Left lung (tissue), 10 donors: ENCODE results near the gene ZBTB11. TPM values are rescaled to one million over a fixed set of nuclear protein-coding genes. Genes with fewer than 3 reads are reported as not detected.

Experiments used
- ATAC-seq: fragments of 200-7000 bp; cut with Tn5 transposase; one replicate; pipeline ENCODE4 v1.9.1; 2020; ENCODE audit warnings: moderate library complexity
- DNase-seq, 4 donors: peaks; one replicate each; pipeline ENCODE4 v3.0.0-alpha.2; 2013 to 2020
- H3K27ac ChIP-seq, 2 donors: fragments of 200-600 bp; sonication (generic) in 1 of 2; one replicate each; pipeline versions ENCODE4 v1.5.0 to v1.8.0; 2020 to 2021
- H3K27me3 ChIP-seq, 2 donors: fragments of 200-600 bp; sonication (generic) in 1 of 2; one replicate each; pipeline versions ENCODE4 v1.5.0 to v1.8.0; 2020 to 2021
- H3K36me3 ChIP-seq, 2 donors: fragments of 200-600 bp; sonication (generic) in 1 of 2; one replicate each; pipeline versions ENCODE4 v1.5.0 to v1.8.0; 2020 to 2021
- H3K4me1 ChIP-seq, 2 donors: fragments of 200-600 bp; one replicate each; pipeline ENCODE4 v1.8.0; 2021
- H3K4me3 ChIP-seq, 2 donors: fragments of 200-600 bp; sonication (generic) in 1 of 2; one replicate each; pipeline versions ENCODE4 v1.5.0 to v1.8.0; 2020 to 2021; ENCODE audit warnings: mild to moderate bottlenecking in 1 of 2
- H3K9me3 ChIP-seq, 2 donors: fragments of 200-600 bp; sonication (generic) in 1 of 2; one replicate each; pipeline versions ENCODE4 v1.5.0 to v1.8.0; 2020 to 2021
- intact Hi-C, 2 donors: fragments of 100-400 bp; cut with DNase I; formaldehyde crosslinking; loops; one replicate each; pipeline versions ENCODE4 v1.11.2 to v1.14.2; 2022
- polyA plus RNA-seq, 6 donors: library from polyadenylated mRNA; unstranded; fragments of 120-200 nt; gene quantifications; one replicate each; pipeline ENCODE4 v1.2.1, GENCODE V29; 2013; ENCODE audit not compliant: insufficient read length in 6 of 6
- total RNA-seq, 2 donors: library from RNA; stranded (reverse); fragmentation: NEBNext Ultra II Directional; extraction: Animal tissue kit (Norgen Biotek cat#: 25700); gene quantifications; one replicate each; pipeline ENCODE4 v1.2.1, GENCODE V29; 2021
- TF ChIP-seq, protein P1 (sequence below), 2 donors: fragments of 200-600 bp; sonication (generic) in 1 of 2; IDR thresholded peaks; one replicate each; pipeline versions ENCODE4 v1.5.0 to v1.8.0; 2021; ENCODE audit warnings: antibody characterized with exemption in 2 of 2
- donor health status: DM: no; HTN: yes; CAD: no.
- donor health status: DM: no; HTN: no; CAD: no.

The ZBTB11 gene
- total and polyA plus RNA-seq, 8 donors = 16.6 to 27.7 (median 25.7) TPM

- ATAC-seq (no peak), DNase-seq (no peak)
- no peaks in the 10 kb centered on the region for H3K4me1 ChIP-seq
- no peaks in the 10 kb centered on the region for H3K36me3 ChIP-seq
- H3K9me3 ChIP-seq = no peaks in the 10 kb centered on the region
- intact Hi-C loops = no loop called here
- H3K4me3 ChIP-seq = no peak overlapping the region
- H3K27me3 ChIP-seq = no peaks in the 10 kb centered on the region
- TF ChIP-seq, protein P1, sequence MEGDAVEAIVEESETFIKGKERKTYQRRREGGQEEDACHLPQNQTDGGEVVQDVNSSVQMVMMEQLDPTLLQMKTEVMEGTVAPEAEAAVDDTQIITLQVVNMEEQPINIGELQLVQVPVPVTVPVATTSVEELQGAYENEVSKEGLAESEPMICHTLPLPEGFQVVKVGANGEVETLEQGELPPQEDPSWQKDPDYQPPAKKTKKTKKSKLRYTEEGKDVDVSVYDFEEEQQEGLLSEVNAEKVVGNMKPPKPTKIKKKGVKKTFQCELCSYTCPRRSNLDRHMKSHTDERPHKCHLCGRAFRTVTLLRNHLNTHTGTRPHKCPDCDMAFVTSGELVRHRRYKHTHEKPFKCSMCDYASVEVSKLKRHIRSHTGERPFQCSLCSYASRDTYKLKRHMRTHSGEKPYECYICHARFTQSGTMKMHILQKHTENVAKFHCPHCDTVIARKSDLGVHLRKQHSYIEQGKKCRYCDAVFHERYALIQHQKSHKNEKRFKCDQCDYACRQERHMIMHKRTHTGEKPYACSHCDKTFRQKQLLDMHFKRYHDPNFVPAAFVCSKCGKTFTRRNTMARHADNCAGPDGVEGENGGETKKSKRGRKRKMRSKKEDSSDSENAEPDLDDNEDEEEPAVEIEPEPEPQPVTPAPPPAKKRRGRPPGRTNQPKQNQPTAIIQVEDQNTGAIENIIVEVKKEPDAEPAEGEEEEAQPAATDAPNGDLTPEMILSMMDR (IDR thresholded peaks at IDR 0.05) = no peak
- no peak overlapping the region for H3K27ac ChIP-seq
Measured at GRCh38 chr3:101639280-101639963, 37.5 kb downstream of the ZBTB11 start.

GRCh38 chr3:101638261-101638745, 38.6 kb downstream of the ZBTB11 start:
- no peak for ATAC-seq
- H3K9me3 ChIP-seq = no peaks in the 10 kb centered on the region
- no peaks in the 10 kb centered on the region for H3K36me3 ChIP-seq
- no peak overlapping the region for H3K27ac ChIP-seq
- H3K27me3 ChIP-seq = no peaks in the 10 kb centered on the region
- H3K4me3 ChIP-seq = no peak overlapping the region
- intact Hi-C loops = no loop called here
- TF ChIP-seq, protein P1 (IDR thresholded peaks at IDR 0.05) = no peak
- DNase-seq = no peak
- H3K4me1 ChIP-seq = no peaks in the 10 kb centered on the region

GRCh38 chr3:101637451-101637850, 39.5 kb downstream of the ZBTB11 start:
- H3K36me3 ChIP-seq = no peaks in the 10 kb centered on the region
- TF ChIP-seq, protein P1 (IDR thresholded peaks at IDR 0.05) = no peak
- no peak overlapping the region for H3K4me3 ChIP-seq
- no peak for ATAC-seq
- H3K4me1 ChIP-seq = no peaks in the 10 kb centered on the region
- no peak for DNase-seq
- H3K9me3 ChIP-seq = no peaks in the 10 kb centered on the region
- intact Hi-C loops = no loop called here
- no peaks in the 10 kb centered on the region for H3K27me3 ChIP-seq
- H3K27ac ChIP-seq = no peak overlapping the region

DNA sequence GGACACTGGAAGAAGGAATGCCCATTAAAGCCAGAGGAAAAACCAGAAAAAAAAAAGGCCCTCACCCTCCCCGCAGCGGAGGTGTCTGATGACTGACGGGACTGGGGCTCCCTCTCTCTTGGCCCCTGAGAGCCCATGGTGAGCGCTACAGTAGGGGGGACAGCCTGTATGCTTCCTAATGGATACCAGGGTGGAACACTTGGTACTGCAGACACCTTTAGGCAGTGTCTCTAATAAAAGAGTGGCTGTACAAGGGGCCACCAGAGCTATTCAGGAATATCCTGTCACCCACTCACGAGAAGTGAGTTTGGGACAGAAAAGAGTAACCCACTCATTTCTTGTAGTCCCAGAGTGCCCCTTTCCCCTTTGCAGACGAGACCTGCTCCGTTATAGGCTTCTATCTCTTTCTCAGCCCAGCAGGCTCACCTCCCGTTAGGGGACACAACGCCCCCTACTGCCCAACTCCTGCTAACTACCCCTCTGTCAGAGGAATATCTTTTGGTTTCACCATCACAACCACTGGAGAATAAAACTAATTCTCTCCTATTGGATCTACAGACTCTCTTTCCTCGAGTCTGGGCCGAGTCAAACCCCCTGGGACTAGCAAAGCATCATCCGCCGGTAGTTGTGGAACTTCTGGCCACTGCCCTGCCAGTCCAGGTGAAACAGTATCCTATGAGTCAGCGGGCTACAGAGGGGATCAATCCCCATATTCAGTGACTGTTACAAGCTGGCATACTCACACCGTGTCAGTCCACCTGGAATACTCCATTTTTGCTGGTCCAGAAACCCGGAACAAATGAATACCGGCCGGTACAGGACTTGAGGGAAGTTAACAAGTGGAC, 40.8 kb downstream of the ZBTB11 start:
- Histone ChIP-seq H3K9me3 (no peaks in the 10 kb centered on the region), H3K27me3 (no peaks in the 10 kb centered on the region), H3K4me3 (no peak overlapping the region), H3K4me1 (no peaks in the 10 kb centered on the region), H3K36me3 (no peaks in the 10 kb centered on the region), H3K27ac (no peak overlapping the region)
- TF ChIP-seq, protein P1 (IDR thresholded peaks at IDR 0.05) = peak; percentile 45 to 46
- peak in 3 of 4 donors; percentile 36 to 52 (median 44) for DNase-seq
- peak; percentile 94 for ATAC-seq
- intact Hi-C loops = no loop called here

- no peaks in the 10 kb centered on the region for H3K27me3 ChIP-seq
- DNase-seq (no peak), ATAC-seq (no peak)
- H3K4me3 ChIP-seq = no peak overlapping the region
- no peak overlapping the region for H3K27ac ChIP-seq
- TF ChIP-seq, protein P1 (IDR thresholded peaks at IDR 0.05) = no peak
- H3K9me3 ChIP-seq = no peaks in the 10 kb centered on the region
- no peaks in the 10 kb centered on the region for H3K4me1 ChIP-seq
- intact Hi-C loops = no loop called here
- H3K36me3 ChIP-seq = no peaks in the 10 kb centered on the region
Measured at GRCh38 chr3:101635345-101635744, 41.6 kb downstream of the ZBTB11 start.
